GM23248 (cell line): ENCODE data around the gene NUMA1.

ENCODE experiments used
- EZH2 ChIP-seq: fragments of 200-600 bp; sonication (generic); IDR thresholded peaks from 2 replicates; pipeline ENCODE4 v1.6.1; 2018; ENCODE audit warnings: antibody characterized with exemption, mild to moderate bottlenecking; ENCODE audit not compliant: insufficient read depth, poor library complexity, severe bottlenecking
- EZH2phosphoT487 ChIP-seq: fragments of 200-600 bp; sonication (generic); IDR thresholded peaks from 2 replicates; pipeline ENCODE4 v1.6.1; 2018; ENCODE audit warnings: antibody characterized with exemption, moderate library complexity, mild to moderate bottlenecking, low read depth; ENCODE audit not compliant: insufficient read depth

DNA sequence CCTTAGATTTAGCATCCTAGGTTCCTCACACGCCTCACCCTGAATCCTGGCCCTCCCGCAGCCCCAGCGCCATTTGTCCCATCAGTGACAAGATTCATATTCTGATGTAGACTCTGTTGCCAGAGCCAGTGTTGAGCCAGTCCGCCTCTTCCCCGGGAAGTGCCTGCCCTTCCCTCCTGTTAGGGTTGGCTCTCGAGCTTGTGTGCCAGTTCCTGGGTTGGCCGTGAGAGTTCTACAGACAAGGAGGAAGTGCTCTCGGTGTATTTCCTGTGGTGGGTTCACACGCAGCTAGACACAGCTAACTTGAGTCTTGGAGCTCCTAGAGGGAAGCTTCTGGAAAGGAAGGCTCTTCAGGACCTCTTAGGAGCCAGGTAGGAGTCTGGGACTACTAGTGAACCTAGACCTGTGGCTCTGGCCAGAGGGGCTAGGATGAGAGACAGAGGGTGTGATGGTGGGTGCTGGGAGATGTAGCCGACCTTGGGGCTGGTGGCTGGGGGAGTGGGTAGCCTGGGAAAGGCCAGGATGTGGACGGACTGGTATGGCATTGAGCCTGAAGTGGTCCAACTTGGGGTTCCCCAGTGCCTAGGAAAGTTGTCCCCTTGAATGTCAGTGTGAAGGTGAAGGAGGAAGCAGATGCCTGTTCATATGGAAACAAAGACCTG, 81.6 kb downstream of the NUMA1 start, which contains the start of gene IL18BP:
- TF ChIP-seq EZH2 (no peak), EZH2phosphoT487 (no peak)
